OCI-LY1 (cell line): ENCODE results near the gene TCF19.

Experiments used
- H2AFZ ChIP-seq: fragments of 200-600 bp; sonication (generic), shearing (Covaris generic); 2 replicates; pipeline ENCODE4 v1.6.0; 2014; ENCODE audit warnings: antibody characterized with exemption, mild to moderate bottlenecking, low read length
- H3F3A ChIP-seq: fragments of 200-600 bp; sonication (generic), shearing (Covaris generic); 2 replicates; pipeline ENCODE4 v1.6.0; 2014; ENCODE audit warnings: mild to moderate bottlenecking, antibody characterized with exemption, low read length, moderate library complexity; ENCODE audit not compliant: insufficient read depth
- H3K27ac ChIP-seq: fragments of 200-600 bp; sonication (generic); 2 replicates; pipeline ENCODE4 v1.5.1; 2014; ENCODE audit warnings: low read length, mixed run types, mild to moderate bottlenecking, low read depth; ENCODE audit not compliant: poor library complexity, severe bottlenecking
- H3K27me3 ChIP-seq: fragments of 200-600 bp; sonication (generic); 2 replicates; pipeline ENCODE4 v1.6.0; 2014; ENCODE audit warnings: antibody characterized with exemption, mild to moderate bottlenecking, low read length, moderate library complexity; ENCODE audit not compliant: insufficient read depth
- H3K36me3 ChIP-seq: fragments of 200-600 bp; sonication (generic); 2 replicates; pipeline ENCODE4 v1.6.1; 2014; ENCODE audit warnings: mild to moderate bottlenecking, antibody characterized with exemption, low read length, moderate library complexity, mixed read lengths; ENCODE audit not compliant: insufficient read depth
- H3K4me1 ChIP-seq: fragments of 200-600 bp; sonication (generic); 2 replicates; pipeline ENCODE4 v1.5.1; 2014; ENCODE audit warnings: mild to moderate bottlenecking, low read length, moderate library complexity; ENCODE audit not compliant: insufficient read depth, severe bottlenecking
- H3K4me2 ChIP-seq: fragments of 200-600 bp; sonication (generic), shearing (Covaris generic); 2 replicates; pipeline ENCODE4 v1.6.1; 2014; ENCODE audit warnings: low read length
- H3K4me3 ChIP-seq: fragments of 200-600 bp; sonication (generic); 2 replicates; pipeline ENCODE4 v1.5.1; 2014; ENCODE audit warnings: low read length, low read depth, mild to moderate bottlenecking, mixed read lengths; ENCODE audit not compliant: poor library complexity, severe bottlenecking
- H3K79me2 ChIP-seq: fragments of 200-600 bp; shearing (Covaris generic); 2 replicates; pipeline ENCODE4 v1.6.1; 2016; ENCODE audit warnings: mixed run types, low read length, mixed read lengths; ENCODE audit not compliant: insufficient read depth
- H3K9ac ChIP-seq: fragments of 200-600 bp; sonication (generic), shearing (Covaris generic); 2 replicates; pipeline ENCODE4 v1.6.1; 2014; ENCODE audit warnings: mild to moderate bottlenecking, low read length, mixed read lengths
- H3K9me2 ChIP-seq: fragments of 200-600 bp; sonication (generic), shearing (Covaris generic); 2 replicates; pipeline ENCODE4 v1.6.1; 2014; ENCODE audit warnings: low read depth, mild to moderate bottlenecking, low read length, mixed read lengths
- H3K9me3 ChIP-seq: fragments of 200-600 bp; shearing (Covaris generic); 2 replicates; pipeline ENCODE4 v1.6.1; 2014; ENCODE audit warnings: low read length, mixed read lengths
- H4K20me1 ChIP-seq: fragments of 200-600 bp; sonication (generic), shearing (Covaris generic); 2 replicates; pipeline ENCODE4 v1.6.0; 2016; ENCODE audit warnings: mild to moderate bottlenecking, low read length; ENCODE audit not compliant: insufficient read depth
- CTCF ChIP-seq: fragments of 200-600 bp; sonication (generic), shearing (Covaris generic); IDR thresholded peaks from 2 replicates; pipeline ENCODE4 v1.5.1; 2017; ENCODE audit warnings: mild to moderate bottlenecking, antibody characterized with exemption, low read length, moderate library complexity, mixed read lengths
- EZH2 ChIP-seq: fragments of 200-600 bp; sonication (generic), shearing (Covaris generic); IDR thresholded peaks from 2 replicates; pipeline ENCODE4 v1.8.0; 2017; ENCODE audit warnings: borderline replicate concordance, mixed run types, mild to moderate bottlenecking, antibody characterized with exemption, low read length, moderate library complexity, mixed read lengths

Gene TCF19

GRCh38 chr6:31208506-31208905 is 50.1 kb downstream of the TCF19 start:
- Histone ChIP-seq H3K9ac (no peak overlapping the region), H3K9me2 (no peaks in the 10 kb centered on the region), H3K79me2 (no peaks in the 10 kb centered on the region), H3K27me3 (no peaks in the 10 kb centered on the region), H4K20me1 (no peaks in the 10 kb centered on the region), H3K9me3 (no peaks in the 10 kb centered on the region), H3K27ac (no peak overlapping the region), H3K36me3 (peaks cover 6% of the 10 kb centered on the region; the same call in 1 of the 2 replicates), H3F3A (peaks cover 3% of the 10 kb centered on the region; the same call in 1 of the 2 replicates), H3K4me2 (no peak overlapping the region), H3K4me1 (peaks cover 22% of the 10 kb centered on the region), H2AFZ (no peak overlapping the region), H3K4me3 (no peak overlapping the region)
- TF ChIP-seq EZH2: no peak
- no peak for TF ChIP-seq CTCF

GRCh38 chr6:31209137-31209536 is 50.7 kb downstream of the TCF19 start:
- H3F3A ChIP-seq: no peaks in the 10 kb centered on the region
- no peaks in the 10 kb centered on the region for H3K9me2 ChIP-seq
- TF ChIP-seq EZH2: no peak
- no peak for TF ChIP-seq CTCF
- no peaks in the 10 kb centered on the region for H3K79me2 ChIP-seq
- no peaks in the 10 kb centered on the region for H3K27me3 ChIP-seq
- H3K9me3 ChIP-seq: no peaks in the 10 kb centered on the region
- H3K4me3 ChIP-seq: no peak overlapping the region
- H3K36me3 ChIP-seq: peaks cover 6% of the 10 kb centered on the region; the same call in 1 of the 2 replicates
- peaks cover 16% of the 10 kb centered on the region for H3K4me1 ChIP-seq
- no peak overlapping the region for H3K4me2 ChIP-seq
- H3K9ac ChIP-seq: no peak overlapping the region
- H4K20me1 ChIP-seq: no peaks in the 10 kb centered on the region
- H3K27ac ChIP-seq: no peak overlapping the region
- no peak overlapping the region for H2AFZ ChIP-seq

- TF ChIP-seq EZH2 (no peak), CTCF (no peak)
- Histone ChIP-seq H3K9me3 (no peaks in the 10 kb centered on the region), H3K4me1 (peaks cover 6% of the 10 kb centered on the region), H4K20me1 (no peaks in the 10 kb centered on the region), H3F3A (no peaks in the 10 kb centered on the region), H3K9me2 (no peaks in the 10 kb centered on the region), H3K4me2 (no peak overlapping the region), H3K79me2 (no peaks in the 10 kb centered on the region), H3K27ac (no peak overlapping the region), H3K4me3 (no peak overlapping the region), H2AFZ (no peak overlapping the region), H3K36me3 (no peaks in the 10 kb centered on the region), H3K27me3 (no peaks in the 10 kb centered on the region), H3K9ac (no peak overlapping the region)
These were observed 51.7 kb downstream of the TCF19 start for GRCh38 chr6:31210123-31210522.
